ENCODE measurements around the gene NDST4. TPM values are rescaled to one million over a fixed set of nuclear protein-coding genes. Genes with fewer than 3 reads are reported as not detected.

Gene NDST4
- total RNA-seq, 1 experiment from 2014 or later, result not detected

DNA sequence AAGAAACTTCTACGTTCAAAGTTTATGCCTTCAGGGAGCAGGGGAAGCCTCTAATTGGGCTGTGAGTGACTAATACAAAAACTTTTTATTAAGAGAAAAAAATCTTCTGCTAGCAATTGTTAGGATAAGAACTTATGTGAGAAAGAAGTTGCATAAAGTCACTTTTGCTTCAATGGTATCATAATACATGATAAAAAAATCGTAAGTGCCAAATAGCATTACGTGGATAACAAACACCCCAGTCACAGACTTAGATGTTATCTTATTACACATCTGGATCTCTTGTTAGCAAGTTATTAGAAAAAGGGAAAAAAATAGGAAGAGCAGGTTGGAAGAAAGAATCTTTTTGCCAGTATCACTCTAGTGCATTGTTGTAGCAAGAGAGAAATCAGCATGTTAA, 4.2 kb upstream of the NDST4 start:
- Histone ChIP-seq H3K4me1 (ENCODE audit: insufficient read depth, low read length) (no peaks in the 10 kb centered on the region; the same call in 1 of the 2 replicates), H3F3A (ENCODE audit: low read length, unreplicated experiment) (no peaks in the 10 kb centered on the region), H3K79me2 (ENCODE audit: low read length) (no peaks in the 10 kb centered on the region), H3K27me3 (ENCODE audit: low read length) (peaks cover 15% of the 10 kb centered on the region), H3K4me2 (ENCODE audit: low read length) (no peak overlapping the region), H3K9ac (ENCODE audit: low read length) (no peak overlapping the region), H4K20me1 (ENCODE audit: low read length) (no peaks in the 10 kb centered on the region), H3K9me2 (replicated peaks; ENCODE audit: low read length) (no peaks in the 10 kb centered on the region), H3K4me3 (ENCODE audit: low read length) (no peak overlapping the region), H3K36me3 (ENCODE audit: low read depth, low read length) (no peaks in the 10 kb centered on the region), H3K9me3 (ENCODE audit: low read length) (no peaks in the 10 kb centered on the region), H2AFZ (ENCODE audit: low read length) (no peak overlapping the region), H3K27ac (ENCODE audit: low read length) (no peak overlapping the region)
- ChIA-PET CTCF (no interaction called here), POLR2A (ENCODE audit: unreplicated experiment) (no interaction called here)
- DNase-seq, result no peak
- intact Hi-C loops (cut with micrococcal nuclease), result loop anchor here (10.0 kb wide), 1 partner anchor 333 kb away; no protein-coding TSS in a partner anchor
- ATAC-seq, result no peak
- BruUV-seq (replicated peaks), result no TSS peak
- TF ChIP-seq EZH2 (IDR thresholded peaks at IDR 0.05; ENCODE audit: low read length, unreplicated experiment) (no peak), EZH2phosphoT487 (IDR thresholded peaks at IDR 0.05; ENCODE audit: borderline replicate concordance, low read length) (no peak)
- TF ChIP-seq, protein P1, sequence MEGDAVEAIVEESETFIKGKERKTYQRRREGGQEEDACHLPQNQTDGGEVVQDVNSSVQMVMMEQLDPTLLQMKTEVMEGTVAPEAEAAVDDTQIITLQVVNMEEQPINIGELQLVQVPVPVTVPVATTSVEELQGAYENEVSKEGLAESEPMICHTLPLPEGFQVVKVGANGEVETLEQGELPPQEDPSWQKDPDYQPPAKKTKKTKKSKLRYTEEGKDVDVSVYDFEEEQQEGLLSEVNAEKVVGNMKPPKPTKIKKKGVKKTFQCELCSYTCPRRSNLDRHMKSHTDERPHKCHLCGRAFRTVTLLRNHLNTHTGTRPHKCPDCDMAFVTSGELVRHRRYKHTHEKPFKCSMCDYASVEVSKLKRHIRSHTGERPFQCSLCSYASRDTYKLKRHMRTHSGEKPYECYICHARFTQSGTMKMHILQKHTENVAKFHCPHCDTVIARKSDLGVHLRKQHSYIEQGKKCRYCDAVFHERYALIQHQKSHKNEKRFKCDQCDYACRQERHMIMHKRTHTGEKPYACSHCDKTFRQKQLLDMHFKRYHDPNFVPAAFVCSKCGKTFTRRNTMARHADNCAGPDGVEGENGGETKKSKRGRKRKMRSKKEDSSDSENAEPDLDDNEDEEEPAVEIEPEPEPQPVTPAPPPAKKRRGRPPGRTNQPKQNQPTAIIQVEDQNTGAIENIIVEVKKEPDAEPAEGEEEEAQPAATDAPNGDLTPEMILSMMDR (conservative IDR thresholded peaks at IDR 0.05; ENCODE audit: low read depth, low read length), result no peak

DNA sequence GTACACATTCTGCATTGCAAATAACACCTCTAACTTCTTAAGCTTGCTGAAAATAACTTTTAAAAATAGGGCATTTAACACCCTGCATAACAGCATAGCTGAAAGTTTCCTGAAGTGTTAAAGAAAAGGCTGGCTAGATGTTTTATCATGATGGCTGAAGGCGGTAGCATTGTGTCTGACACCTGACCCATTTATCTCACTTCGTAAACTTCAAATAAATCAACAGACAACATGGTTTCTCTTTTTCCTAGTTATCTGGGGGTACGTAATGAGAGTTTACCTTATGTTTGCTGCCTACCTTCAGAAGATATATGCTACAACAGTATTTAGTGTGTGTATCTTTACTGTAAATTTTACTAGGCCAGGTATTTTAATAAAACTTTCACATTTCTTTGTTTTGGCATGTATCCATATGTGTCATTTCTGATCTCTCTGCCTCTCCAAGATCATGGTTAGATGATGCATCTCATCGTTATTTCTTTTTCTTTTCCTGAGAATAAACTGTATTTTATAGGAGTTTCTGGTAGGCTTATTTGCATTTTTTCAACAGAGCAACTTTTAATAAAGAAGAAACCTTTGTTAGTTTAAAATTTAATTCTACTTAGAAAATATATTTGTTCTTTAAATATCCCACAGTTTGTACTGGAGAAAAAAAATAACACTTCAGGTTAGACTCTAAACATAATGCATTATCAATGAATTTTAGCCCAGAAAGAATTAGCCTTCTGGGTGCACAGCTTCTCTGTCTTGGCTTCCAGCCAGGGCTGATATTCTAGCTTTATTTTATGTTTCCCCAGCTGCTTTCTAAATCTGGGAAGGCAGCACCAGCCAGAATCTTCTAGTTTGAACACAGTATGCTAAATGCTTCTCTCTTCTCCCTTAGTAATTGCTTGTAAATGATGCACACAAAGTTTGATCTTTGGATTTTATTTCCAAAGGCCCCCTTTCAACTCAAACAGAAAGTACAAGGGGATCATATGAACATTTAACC, 2.9 kb downstream of the NDST4 start:
- POLR2A ChIA-PET (ENCODE audit: unreplicated experiment), result no interaction called here

More for the DNA sequence above, 2.9 kb downstream of the NDST4 start:
- Histone ChIP-seq H3K4me1 (ENCODE audit: insufficient read depth, low read length) (peaks cover 12% of the 10 kb centered on the region; the same call in 1 of the 2 replicates), H3K9me3 (ENCODE audit: low read length) (no peaks in the 10 kb centered on the region), H3K27me3 (ENCODE audit: low read length) (peaks cover 15% of the 10 kb centered on the region), H3K36me3 (ENCODE audit: low read depth, low read length) (no peaks in the 10 kb centered on the region), H4K20me1 (ENCODE audit: low read length) (no peaks in the 10 kb centered on the region), H3F3A (ENCODE audit: low read length, unreplicated experiment) (no peaks in the 10 kb centered on the region), H3K4me2 (ENCODE audit: low read length) (peak overlapping the region; percentile 42), H3K4me3 (ENCODE audit: low read length) (no peak overlapping the region), H3K79me2 (ENCODE audit: low read length) (no peaks in the 10 kb centered on the region), H3K9ac (ENCODE audit: low read length) (no peak overlapping the region), H2AFZ (ENCODE audit: low read length) (no peak overlapping the region), H3K27ac (ENCODE audit: low read length) (peak overlapping the region; percentile 21), H3K9me2 (replicated peaks; ENCODE audit: low read length) (no peaks in the 10 kb centered on the region)
- no peak for TF ChIP-seq EZH2 (IDR thresholded peaks at IDR 0.05; ENCODE audit: low read length, unreplicated experiment)
- no peak for TF ChIP-seq EZH2phosphoT487 (IDR thresholded peaks at IDR 0.05; ENCODE audit: borderline replicate concordance, low read length)
- TF ChIP-seq, protein P1 (conservative IDR thresholded peaks at IDR 0.05; ENCODE audit: low read depth, low read length), result no peak
- CTCF ChIA-PET, result no interaction called here
- intact Hi-C loops (cut with micrococcal nuclease), result loop anchor here (10.0 kb wide), 1 partner anchor 326 kb away; no protein-coding TSS in a partner anchor
- ATAC-seq, result peak; percentile 44
- peak; percentile 71 for DNase-seq
- no TSS peak for BruUV-seq (replicated peaks)

Measured in PC-3 (cell line).